GM12875 (cell line): Measurements from ENCODE around the gene SBSN.

ENCODE experiments used
- H3K4me3 ChIP-seq: one replicate; pipeline ENCODE4 v1.5.1; 2011; ENCODE audit warnings: low read depth, low read length, control low read depth
- CTCF ChIP-seq: IDR thresholded peaks from 2 replicates; pipeline ENCODE4 v1.5.1; 2011; ENCODE audit warnings: low read depth, mild to moderate bottlenecking, control low read depth, inconsistent platforms, low read length, moderate library complexity, borderline replicate concordance; ENCODE audit not compliant: insufficient read depth

Gene SBSN

GRCh38 chr19:35495107-35496064, 32.7 kb downstream of the SBSN start:
- no peak overlapping the region for H3K4me3 ChIP-seq
- peak; percentile 99 for TF ChIP-seq CTCF

GRCh38 chr19:35493971-35494370, 34.1 kb downstream of the SBSN start:
- TF ChIP-seq CTCF = no peak
- H3K4me3 ChIP-seq = no peak overlapping the region

- no peak overlapping the region for H3K4me3 ChIP-seq
- TF ChIP-seq CTCF = no peak
Measured at GRCh38 chr19:35491836-35492360, 36.2 kb downstream of the SBSN start.

- TF ChIP-seq CTCF = no peak
- no peak within 1 kb of the TSS for H3K4me3 ChIP-seq
Measured at GRCh38 chr19:35490364-35490763, 37.7 kb downstream of the SBSN start, which contains the start of gene KRTDAP. Gene KRTDAP, minus strand, starts transcription at chr19:35490464. Its CDS starts 22 bp downstream, at chr19:35490442.

GRCh38 chr19:35488677-35489076, 39.4 kb downstream of the SBSN start:
- H3K4me3 ChIP-seq = no peak overlapping the region
- TF ChIP-seq CTCF = no peak

- H3K4me3 ChIP-seq = no peak overlapping the region
- no peak for TF ChIP-seq CTCF
Measured at GRCh38 chr19:35487656-35488182, 40.4 kb downstream of the SBSN start.
